ENCODE results near the gene EXT2. TPM values are rescaled to one million over a fixed set of nuclear protein-coding genes. Genes with fewer than 3 reads are reported as not detected.
A peak's percentile ranks its signal among the peaks of the same experiment; 100 is the strongest.

The EXT2 gene
- total RNA-seq, 1 donor from 2014 or later = 24.5 TPM

DNA sequence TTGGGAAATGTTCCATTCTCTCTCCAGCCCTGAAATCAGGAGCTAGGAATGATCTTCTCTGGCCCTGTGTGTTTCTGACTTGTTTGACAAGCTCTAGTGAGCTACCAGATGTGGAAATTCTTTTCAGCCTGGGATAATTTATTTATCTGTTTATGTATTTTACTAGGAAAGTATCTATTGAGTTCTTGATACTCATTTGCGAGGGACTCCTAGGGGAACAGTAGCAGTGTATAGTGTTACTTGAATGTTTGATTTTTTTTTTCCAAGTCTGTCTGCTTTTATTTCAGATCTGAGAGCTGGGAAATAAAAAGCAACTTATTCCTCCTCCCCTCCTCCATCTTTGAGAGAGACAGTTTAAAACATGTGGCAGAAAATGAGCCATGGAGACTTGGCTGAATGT lies 122.0 kb downstream of the EXT2 start:
- H3K36me3 ChIP-seq = no peaks in the 10 kb centered on the region
- TF ChIP-seq, protein P1, sequence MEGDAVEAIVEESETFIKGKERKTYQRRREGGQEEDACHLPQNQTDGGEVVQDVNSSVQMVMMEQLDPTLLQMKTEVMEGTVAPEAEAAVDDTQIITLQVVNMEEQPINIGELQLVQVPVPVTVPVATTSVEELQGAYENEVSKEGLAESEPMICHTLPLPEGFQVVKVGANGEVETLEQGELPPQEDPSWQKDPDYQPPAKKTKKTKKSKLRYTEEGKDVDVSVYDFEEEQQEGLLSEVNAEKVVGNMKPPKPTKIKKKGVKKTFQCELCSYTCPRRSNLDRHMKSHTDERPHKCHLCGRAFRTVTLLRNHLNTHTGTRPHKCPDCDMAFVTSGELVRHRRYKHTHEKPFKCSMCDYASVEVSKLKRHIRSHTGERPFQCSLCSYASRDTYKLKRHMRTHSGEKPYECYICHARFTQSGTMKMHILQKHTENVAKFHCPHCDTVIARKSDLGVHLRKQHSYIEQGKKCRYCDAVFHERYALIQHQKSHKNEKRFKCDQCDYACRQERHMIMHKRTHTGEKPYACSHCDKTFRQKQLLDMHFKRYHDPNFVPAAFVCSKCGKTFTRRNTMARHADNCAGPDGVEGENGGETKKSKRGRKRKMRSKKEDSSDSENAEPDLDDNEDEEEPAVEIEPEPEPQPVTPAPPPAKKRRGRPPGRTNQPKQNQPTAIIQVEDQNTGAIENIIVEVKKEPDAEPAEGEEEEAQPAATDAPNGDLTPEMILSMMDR (IDR thresholded peaks at IDR 0.05; ENCODE audit: borderline replicate concordance) = no peak
- no peak overlapping the region for H3K4me3 ChIP-seq
- H3K4me1 ChIP-seq = peaks cover 18% of the 10 kb centered on the region
- intact Hi-C loops (cut with micrococcal nuclease) = no loop called here
- peaks cover 5% of the 10 kb centered on the region for H3K9me3 ChIP-seq (replicated peaks)
- no peak for DNase-seq
- H3K27ac ChIP-seq (replicated peaks) = peak overlapping the region; percentile 9
- no peaks in the 10 kb centered on the region for H3K27me3 ChIP-seq (ENCODE audit: low read depth)

GRCh38 chr11:44219830-44220796 lies 124.6 kb downstream of the EXT2 start:
- no peak overlapping the region for H3K4me3 ChIP-seq
- peaks cover 18% of the 10 kb centered on the region for H3K4me1 ChIP-seq
- H3K27me3 ChIP-seq (ENCODE audit: low read depth) = no peaks in the 10 kb centered on the region
- DNase-seq = no peak
- intact Hi-C loops (cut with micrococcal nuclease) = no loop called here
- no peaks in the 10 kb centered on the region for H3K9me3 ChIP-seq (replicated peaks)
- TF ChIP-seq, protein P1 (IDR thresholded peaks at IDR 0.05; ENCODE audit: borderline replicate concordance) = no peak
- no peak overlapping the region for H3K27ac ChIP-seq (replicated peaks)
- no peaks in the 10 kb centered on the region for H3K36me3 ChIP-seq

GRCh38 chr11:44221456-44221855 lies 126.0 kb downstream of the EXT2 start:
- H3K36me3 ChIP-seq = no peaks in the 10 kb centered on the region
- H3K27me3 ChIP-seq (ENCODE audit: low read depth) = no peaks in the 10 kb centered on the region
- H3K4me1 ChIP-seq = peaks cover 29% of the 10 kb centered on the region
- intact Hi-C loops (cut with micrococcal nuclease) = no loop called here
- no peaks in the 10 kb centered on the region for H3K9me3 ChIP-seq (replicated peaks)
- no peak overlapping the region for H3K4me3 ChIP-seq
- no peak for DNase-seq
- H3K27ac ChIP-seq (replicated peaks) = no peak overlapping the region
- TF ChIP-seq, protein P1 (IDR thresholded peaks at IDR 0.05; ENCODE audit: borderline replicate concordance) = no peak

- intact Hi-C loops (cut with micrococcal nuclease) = no loop called here
- no peaks in the 10 kb centered on the region for H3K36me3 ChIP-seq
- TF ChIP-seq, protein P1 (IDR thresholded peaks at IDR 0.05; ENCODE audit: borderline replicate concordance) = no peak
- no peak overlapping the region for H3K4me3 ChIP-seq
- H3K4me1 ChIP-seq = peaks cover 34% of the 10 kb centered on the region
- H3K27me3 ChIP-seq (ENCODE audit: low read depth) = no peaks in the 10 kb centered on the region
- H3K9me3 ChIP-seq (replicated peaks) = no peaks in the 10 kb centered on the region
- H3K27ac ChIP-seq (replicated peaks) = no peak overlapping the region
- no peak for DNase-seq
These were observed 126.5 kb downstream of the EXT2 start for GRCh38 chr11:44221992-44222391.

GRCh38 chr11:44223238-44223637 lies 127.8 kb downstream of the EXT2 start:
- Histone ChIP-seq H3K4me1 (peaks cover 35% of the 10 kb centered on the region), H3K27ac (replicated peaks) (no peak overlapping the region), H3K9me3 (replicated peaks) (no peaks in the 10 kb centered on the region), H3K36me3 (no peaks in the 10 kb centered on the region), H3K27me3 (ENCODE audit: low read depth) (no peaks in the 10 kb centered on the region), H3K4me3 (no peak overlapping the region)
- DNase-seq = no peak
- intact Hi-C loops (cut with micrococcal nuclease) = no loop called here
- TF ChIP-seq, protein P1 (IDR thresholded peaks at IDR 0.05; ENCODE audit: borderline replicate concordance) = no peak
